ENCODE data around the gene WNT3A.

DNA sequence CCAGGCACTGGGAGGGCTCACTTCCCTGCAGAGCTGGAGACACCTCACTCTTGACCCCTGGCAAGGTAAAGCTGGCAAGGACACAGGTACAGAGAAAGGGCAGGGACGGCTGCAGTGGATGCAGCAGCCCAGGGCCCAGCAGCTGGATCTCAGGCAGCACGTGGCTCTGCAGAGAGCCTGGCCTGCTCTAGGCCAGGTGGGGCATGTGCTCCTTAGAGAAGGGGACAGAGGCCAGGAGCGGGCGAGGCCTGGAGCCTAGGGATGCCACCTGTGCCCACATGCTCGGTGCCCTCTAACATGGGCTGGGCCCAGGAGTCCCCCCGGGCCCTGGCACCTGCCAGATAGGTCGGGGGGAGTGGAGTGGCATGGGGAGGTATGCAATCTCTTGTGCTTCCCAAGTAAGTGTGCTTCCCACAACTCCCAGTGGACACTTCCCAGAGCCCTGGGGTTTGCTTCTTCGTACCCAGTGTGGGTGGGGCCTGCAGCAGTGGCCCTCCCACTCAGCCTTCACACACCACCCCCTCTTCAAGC is 30.0 kb downstream of the WNT3A start:
- TF ChIP-seq CTCF (optimal IDR thresholded peaks at IDR 0.05 in 1 of 3, IDR thresholded peaks at IDR 0.05 in 1 of 3, conservative IDR thresholded peaks at IDR 0.05 in 1 of 3; ENCODE audit: extremely low read depth in 1 of 3, insufficient read depth in 2 of 3, low read length in 3 of 3): no peak
- no peak for TF ChIP-seq EZH2 (IDR thresholded peaks at IDR 0.05; ENCODE audit: low read length)

Data from keratinocyte (primary cell).